Activated CD4-positive, alpha-beta T cell treated with anti-CD3 and anti-CD28 coated beads, Interleukin-2, amount 10 ng/mL, durations not matched to agents 24 days and 14 days (primary cell): ENCODE measurements around the gene PDXDC1. TPM values are rescaled to one million over a fixed set of nuclear protein-coding genes. Genes with fewer than 3 reads are reported as not detected.
"Not testable (repeated sequence)": the region's sequence is repeated elsewhere in the genome, so short reads cannot be mapped to it uniquely, and the experiment has no call there.

Experiments used
- DNase-seq: peaks from one replicate; pipeline ENCODE4 v3.0.0; 2022
- H3K27ac Mint-ChIP-seq: one replicate; pipeline ENCODE4 v1.8.0; 2022; ENCODE audit warnings: mild to moderate bottlenecking, mixed read lengths
- H3K27me3 Mint-ChIP-seq: one replicate; pipeline ENCODE4 v1.8.0; 2022; ENCODE audit warnings: mixed read lengths
- H3K36me3 Mint-ChIP-seq: one replicate; pipeline ENCODE4 v1.8.0; 2022; ENCODE audit warnings: low read depth, mild to moderate bottlenecking, mixed read lengths
- H3K4me1 Mint-ChIP-seq: one replicate; pipeline ENCODE4 v1.8.0; 2021; ENCODE audit warnings: mixed read lengths
- H3K4me3 Mint-ChIP-seq: one replicate; pipeline ENCODE4 v1.8.0; 2022; ENCODE audit warnings: mild to moderate bottlenecking, moderate library complexity, mixed read lengths
- H3K9me3 Mint-ChIP-seq: one replicate; pipeline ENCODE4 v1.8.0; 2021; ENCODE audit warnings: mixed read lengths
- intact Hi-C: fragments of 100-400 bp; cut with micrococcal nuclease; formaldehyde crosslinking; loops from one replicate; pipeline ENCODE4 v1.15.1; 2023
- total RNA-seq: library from RNA; stranded (reverse); gene quantifications from 2 replicates; pipeline ENCODE4 v1.2.3, GENCODE V29; 2022

The PDXDC1 gene
- total RNA-seq, 1 donor from 2014 or later = 56.1 TPM

DNA sequence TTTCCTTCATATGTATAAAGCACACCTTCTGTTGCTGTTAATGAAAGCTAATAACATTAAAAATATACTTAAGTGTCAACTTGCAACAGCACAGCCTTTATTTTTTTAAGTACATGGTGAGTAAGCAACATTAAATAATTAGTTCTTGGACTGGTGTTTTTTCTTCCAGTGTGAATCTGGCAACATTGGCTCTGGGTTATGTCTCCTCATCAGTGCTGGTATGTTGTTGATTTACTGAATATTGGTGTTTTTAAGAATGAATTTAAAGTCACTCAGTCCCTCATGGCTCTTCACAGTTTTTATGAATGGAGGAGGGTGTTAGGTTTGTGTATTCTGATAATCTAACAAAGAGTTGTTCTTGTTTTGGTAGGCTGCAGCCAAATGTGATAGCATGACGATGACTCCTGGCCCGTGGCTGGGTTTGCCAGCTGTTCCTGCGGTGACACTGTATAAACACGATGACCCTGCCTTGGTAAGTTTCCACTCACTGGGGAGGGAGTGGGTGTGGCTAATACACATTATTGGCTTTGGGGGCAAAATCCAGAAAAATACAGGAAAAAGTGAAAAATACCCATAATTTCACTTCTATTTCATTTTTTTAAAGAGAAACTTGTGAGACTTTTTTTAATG lies 42.2 kb downstream of the PDXDC1 start:
- H3K36me3 Mint-ChIP-seq = peaks cover 32% of the 10 kb centered on the region

DNA sequence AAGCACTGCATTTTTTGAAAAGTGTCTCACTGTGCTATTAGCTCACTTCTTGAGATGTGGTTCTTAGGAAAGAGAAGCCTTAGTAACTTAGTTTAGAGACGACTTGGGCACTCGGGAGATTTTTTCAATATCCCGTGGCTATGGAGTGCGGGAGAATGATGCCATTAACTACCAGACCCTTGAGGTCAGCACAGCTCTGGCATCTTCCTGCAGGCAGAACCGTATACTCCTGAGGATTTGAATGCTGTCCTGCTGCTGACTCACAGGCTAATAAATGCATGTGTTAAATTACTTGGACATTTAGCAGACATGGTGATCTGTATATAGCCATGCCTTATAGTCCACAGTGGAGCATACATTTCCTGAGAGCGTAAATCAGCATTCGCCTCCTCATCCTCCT lies 46.6 kb downstream of the PDXDC1 start:
- H3K27ac Mint-ChIP-seq, intact Hi-C loops, H3K9me3 Mint-ChIP-seq, H3K27me3 Mint-ChIP-seq, H3K4me3 Mint-ChIP-seq, DNase-seq, H3K4me1 Mint-ChIP-seq: not testable (repeated sequence)
- H3K36me3 Mint-ChIP-seq = peaks cover 39% of the 10 kb centered on the region

More for the DNA sequence above, 42.2 kb downstream of the PDXDC1 start:
- DNase-seq, intact Hi-C loops, H3K4me3 Mint-ChIP-seq, H3K27me3 Mint-ChIP-seq, H3K9me3 Mint-ChIP-seq, H3K27ac Mint-ChIP-seq: not testable (repeated sequence)
- peaks cover 18% of the 10 kb centered on the region for H3K4me1 Mint-ChIP-seq

DNA sequence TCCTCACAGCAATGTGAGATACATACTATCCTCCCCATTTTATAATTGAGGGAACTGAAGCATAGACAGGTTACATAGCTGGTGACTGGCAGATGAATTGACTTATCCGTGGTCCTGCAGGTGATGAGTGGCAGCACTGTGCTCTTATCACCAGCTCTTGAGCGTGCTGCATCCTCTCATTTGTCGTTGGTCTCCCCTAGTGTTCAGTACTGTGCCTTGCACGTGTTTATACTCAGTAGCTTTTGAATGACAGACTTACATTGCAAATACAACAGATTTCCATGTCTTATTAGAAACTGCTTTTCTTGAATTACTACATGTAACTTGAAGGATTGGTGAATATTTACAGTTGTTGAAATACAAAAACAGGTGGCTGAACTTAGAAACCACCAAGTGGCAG lies 47.4 kb downstream of the PDXDC1 start:
- H3K4me3 Mint-ChIP-seq, H3K4me1 Mint-ChIP-seq, H3K27ac Mint-ChIP-seq, H3K9me3 Mint-ChIP-seq, intact Hi-C loops, H3K27me3 Mint-ChIP-seq: not testable (repeated sequence)
- peaks cover 34% of the 10 kb centered on the region for H3K36me3 Mint-ChIP-seq
- DNase-seq = peak; percentile 84

DNA sequence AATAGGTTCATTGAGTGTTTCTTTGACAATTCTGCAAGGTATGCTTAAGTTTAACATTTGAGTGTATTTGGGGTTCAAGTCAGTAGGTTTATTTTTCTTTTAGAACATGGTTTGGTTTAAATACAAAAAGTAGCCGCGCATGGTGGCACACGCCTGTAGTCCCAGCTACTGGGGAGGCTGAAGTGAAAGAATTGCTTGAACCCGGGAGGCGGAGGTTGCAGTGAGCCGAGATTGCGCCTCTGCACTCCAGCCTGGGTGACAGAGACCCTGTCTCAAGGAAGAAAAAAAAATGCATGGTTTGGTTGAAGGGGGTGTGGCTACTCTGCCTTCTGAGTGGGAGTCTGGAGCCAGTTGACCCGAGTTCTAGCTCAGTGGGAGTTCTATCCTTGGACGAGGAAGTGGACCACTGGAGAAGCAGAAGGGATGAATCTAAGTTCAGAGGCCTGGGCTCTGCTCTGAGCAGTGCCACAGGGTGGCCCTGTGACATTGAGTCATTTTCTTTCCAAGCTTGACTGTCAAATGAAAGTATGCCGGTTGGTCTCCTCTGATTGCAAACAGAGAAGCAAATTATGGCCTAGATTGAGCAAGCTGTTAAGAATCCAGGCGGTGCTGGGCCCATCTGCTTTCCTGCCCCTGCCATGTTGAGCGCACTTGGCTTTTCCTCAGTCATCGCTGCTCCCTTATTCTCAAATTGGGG lies 48.7 kb downstream of the PDXDC1 start:
- H3K4me1 Mint-ChIP-seq, H3K9me3 Mint-ChIP-seq, H3K27ac Mint-ChIP-seq, DNase-seq, H3K27me3 Mint-ChIP-seq, intact Hi-C loops, H3K4me3 Mint-ChIP-seq: not testable (repeated sequence)
- peaks cover 33% of the 10 kb centered on the region for H3K36me3 Mint-ChIP-seq

DNA sequence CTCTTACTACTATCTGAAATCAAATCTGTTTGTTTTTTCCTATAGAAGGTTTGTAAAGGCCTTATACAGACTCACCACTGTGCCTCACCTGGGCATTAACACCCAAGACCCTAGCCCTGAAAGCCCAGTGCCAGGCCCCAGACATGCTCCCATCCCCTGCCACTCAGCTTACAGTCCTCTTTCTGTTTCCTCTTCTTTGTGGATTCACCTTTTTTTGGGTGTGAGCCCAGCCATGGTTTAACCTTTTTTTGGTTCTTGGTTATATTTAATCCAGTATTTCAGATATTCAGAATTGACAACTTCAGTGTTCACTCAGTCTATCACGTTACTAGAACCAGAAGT lies 50.0 kb downstream of the PDXDC1 start:
- peak overlapping the region; percentile 46 for H3K27ac Mint-ChIP-seq
- intact Hi-C loops, DNase-seq, H3K4me1 Mint-ChIP-seq, H3K27me3 Mint-ChIP-seq, H3K9me3 Mint-ChIP-seq, H3K4me3 Mint-ChIP-seq: not testable (repeated sequence)
- H3K36me3 Mint-ChIP-seq = peaks cover 31% of the 10 kb centered on the region

DNA sequence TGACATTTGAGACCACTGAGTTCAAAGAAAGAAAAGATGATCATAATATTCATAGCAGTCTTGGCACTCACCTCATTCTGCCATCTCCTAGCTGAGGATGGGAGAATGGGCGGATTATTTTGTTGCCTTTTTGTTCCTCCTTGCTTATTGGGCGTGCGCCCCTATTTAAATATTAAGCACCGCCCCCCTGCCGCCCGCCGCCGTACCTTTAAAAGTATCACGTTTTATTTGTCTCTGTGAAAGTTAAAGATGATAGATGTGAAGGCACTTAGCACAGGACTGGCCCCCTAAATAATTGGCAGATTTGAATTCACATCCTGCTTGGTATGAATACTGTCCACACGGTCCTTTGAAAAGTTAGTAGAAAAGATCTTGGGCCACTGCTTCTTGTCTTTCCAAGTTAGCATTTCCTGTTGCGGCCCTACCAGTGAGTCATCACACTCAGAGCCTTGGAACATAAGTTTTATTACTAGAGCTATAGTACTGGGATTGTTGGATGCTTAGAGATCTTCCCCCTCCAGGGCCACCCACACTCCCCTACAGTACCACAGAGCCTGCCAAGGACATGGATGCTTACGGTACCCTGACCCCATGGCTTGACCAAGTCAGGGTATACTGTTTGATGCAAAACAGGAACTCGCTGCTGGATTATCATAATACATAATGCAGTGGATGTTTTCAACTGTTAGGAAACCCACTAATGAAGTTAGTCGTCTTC lies 50.6 kb downstream of the PDXDC1 start:
- H3K27ac Mint-ChIP-seq, H3K4me1 Mint-ChIP-seq, H3K27me3 Mint-ChIP-seq, H3K9me3 Mint-ChIP-seq, DNase-seq, H3K4me3 Mint-ChIP-seq, intact Hi-C loops: not testable (repeated sequence)
- peaks cover 31% of the 10 kb centered on the region for H3K36me3 Mint-ChIP-seq

DNA sequence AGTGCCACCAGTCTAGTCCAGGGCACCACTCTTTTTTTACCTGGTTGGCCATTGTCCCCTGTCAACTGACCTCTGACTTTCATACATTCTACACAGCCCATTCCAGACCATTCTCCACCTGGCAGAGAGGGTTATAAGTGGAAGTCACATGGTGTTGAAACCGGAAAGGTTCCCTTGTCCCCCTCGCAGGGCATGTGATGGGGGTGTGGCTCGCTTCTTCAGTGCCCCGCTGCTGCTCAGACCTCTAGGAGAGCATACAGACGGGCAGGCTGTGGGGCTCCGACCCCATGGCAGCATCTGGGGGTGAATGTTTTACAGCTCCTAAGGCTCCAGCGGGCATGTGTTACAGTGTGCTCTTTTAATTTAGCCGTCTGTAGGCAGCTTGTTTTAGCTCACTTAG lies 52.2 kb downstream of the PDXDC1 start:
- intact Hi-C loops, DNase-seq, H3K27me3 Mint-ChIP-seq, H3K27ac Mint-ChIP-seq, H3K4me1 Mint-ChIP-seq, H3K4me3 Mint-ChIP-seq, H3K9me3 Mint-ChIP-seq: not testable (repeated sequence)
- H3K36me3 Mint-ChIP-seq = peaks cover 42% of the 10 kb centered on the region

DNA sequence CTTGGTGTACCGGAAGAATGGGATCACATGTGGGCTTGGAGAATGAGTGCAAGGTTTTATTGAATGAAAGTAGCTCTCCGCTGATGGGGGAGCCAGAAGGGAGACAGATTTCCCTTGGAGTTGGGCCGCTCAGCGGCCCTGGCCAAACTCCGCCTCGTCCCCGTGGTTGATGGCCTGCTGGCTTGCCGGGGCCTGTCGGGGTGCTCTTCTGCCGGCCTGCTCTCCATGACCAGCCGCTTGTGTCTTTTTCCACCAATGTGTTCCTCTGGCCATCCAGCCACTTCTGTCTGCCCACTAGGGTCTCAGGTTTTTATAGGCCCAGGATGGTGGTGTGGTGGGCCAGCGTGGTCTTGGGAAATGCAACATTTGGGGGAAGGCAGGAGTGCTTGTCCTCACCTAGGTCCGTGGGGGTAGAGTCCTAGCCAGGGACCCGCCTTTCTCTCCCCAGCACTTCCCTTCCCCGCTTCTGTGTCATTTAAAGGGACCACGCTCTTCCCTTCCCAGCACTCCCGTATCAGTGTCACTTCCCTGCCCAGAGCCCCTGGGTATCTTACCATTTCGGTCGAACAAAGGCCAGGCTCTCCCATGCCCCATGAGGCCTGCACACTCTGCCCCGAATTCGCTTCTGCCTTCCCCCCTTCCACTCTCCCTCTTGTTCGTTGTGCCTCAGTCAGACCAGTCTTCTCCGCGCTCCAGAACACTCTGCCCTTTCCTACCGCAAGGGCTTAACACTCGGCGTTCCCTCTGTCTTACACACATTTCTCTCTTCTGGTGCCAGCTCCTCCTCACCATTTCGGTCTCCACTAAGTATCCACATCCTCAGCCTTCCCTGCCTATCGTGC lies 52.9 kb downstream of the PDXDC1 start:
- H3K4me3 Mint-ChIP-seq, H3K4me1 Mint-ChIP-seq, DNase-seq: not testable (repeated sequence)

DNA sequence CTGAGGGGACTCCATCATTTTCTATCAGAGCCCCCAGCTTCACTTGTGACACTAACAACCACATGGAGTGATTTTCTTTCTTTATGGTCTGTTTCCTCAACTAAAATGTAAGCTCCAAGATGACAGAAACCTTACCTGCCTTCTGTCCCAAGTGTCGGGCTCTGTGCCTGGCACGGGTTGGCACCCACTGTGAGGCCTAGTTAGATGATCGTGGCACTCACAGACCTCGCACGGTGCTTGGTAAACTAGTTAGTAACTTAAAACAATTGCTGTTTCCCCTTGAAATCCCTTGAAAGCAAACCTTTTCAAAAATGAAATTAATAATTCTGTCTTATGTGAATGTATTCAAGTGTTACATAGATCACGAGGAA lies 53.5 kb downstream of the PDXDC1 start:
- H3K4me1 Mint-ChIP-seq, H3K9me3 Mint-ChIP-seq, H3K27ac Mint-ChIP-seq, intact Hi-C loops, H3K27me3 Mint-ChIP-seq, H3K4me3 Mint-ChIP-seq, DNase-seq: not testable (repeated sequence)
- peaks cover 41% of the 10 kb centered on the region for H3K36me3 Mint-ChIP-seq

More for the DNA sequence above, 52.9 kb downstream of the PDXDC1 start:
- H3K27ac Mint-ChIP-seq, intact Hi-C loops, H3K9me3 Mint-ChIP-seq, H3K27me3 Mint-ChIP-seq: not testable (repeated sequence)
- peaks cover 41% of the 10 kb centered on the region for H3K36me3 Mint-ChIP-seq

DNA sequence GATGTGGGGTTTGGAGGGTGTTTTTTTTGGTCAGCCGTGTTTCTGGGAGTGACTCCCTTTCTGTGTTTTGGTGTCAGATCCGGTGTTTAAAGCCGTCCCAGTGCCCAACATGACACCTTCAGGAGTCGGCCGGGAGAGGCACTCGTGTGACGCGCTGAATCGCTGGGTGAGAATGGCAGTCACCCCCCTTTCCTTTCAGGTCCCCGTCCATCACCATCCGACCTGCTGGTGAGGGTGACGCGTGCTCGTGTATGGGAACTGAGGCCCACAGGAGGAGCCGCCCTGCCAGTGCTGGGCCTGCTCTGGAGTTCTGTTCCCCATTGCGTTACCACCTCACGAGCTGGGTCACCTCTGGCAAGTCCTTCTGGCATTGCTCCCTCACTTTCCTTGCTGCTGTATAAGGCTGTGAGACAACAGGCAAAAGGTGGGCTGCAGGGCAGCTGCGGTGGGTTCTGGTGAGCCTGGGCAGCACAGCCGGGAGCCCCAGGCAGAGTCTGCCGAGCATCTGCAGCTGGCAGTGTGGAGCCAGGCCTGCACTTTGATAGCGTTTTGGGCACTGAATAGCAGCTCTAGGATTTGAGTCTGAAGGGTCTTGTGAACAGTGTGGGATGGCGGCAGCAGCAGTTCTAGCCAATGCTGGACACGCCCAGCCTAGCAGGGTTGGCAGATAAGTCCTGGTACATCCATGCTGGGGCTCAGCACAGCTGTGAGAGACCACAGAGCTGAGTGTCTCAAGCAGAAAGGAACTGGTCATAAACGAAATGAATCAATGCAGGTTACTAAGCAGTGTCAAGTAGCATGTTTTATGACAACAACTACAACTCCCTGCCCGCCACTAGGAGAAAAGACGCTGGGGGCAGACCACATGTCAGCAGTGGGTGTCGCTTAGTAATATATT lies 54.2 kb downstream of the PDXDC1 start:
- intact Hi-C loops, H3K9me3 Mint-ChIP-seq, DNase-seq, H3K27ac Mint-ChIP-seq, H3K4me3 Mint-ChIP-seq, H3K27me3 Mint-ChIP-seq, H3K4me1 Mint-ChIP-seq: not testable (repeated sequence)
- H3K36me3 Mint-ChIP-seq = peaks cover 48% of the 10 kb centered on the region

DNA sequence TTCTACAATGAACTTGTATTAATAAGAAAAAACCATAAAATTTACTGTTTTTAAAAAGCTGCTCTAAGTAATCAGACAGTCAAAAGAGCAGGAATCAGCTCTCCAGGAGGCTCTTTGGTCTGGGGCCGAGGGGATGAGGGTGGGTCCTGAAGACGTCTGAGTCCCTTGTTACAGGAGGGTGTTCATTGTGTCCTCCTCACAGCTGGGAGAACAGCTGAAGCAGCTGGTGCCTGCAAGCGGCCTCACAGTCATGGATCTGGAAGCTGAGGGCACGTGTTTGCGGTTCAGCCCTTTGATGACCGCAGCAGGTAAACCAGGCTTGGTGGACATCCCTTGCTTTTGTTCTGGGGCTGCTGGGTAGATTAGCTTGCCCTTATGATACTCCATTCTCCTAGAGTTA lies 54.9 kb downstream of the PDXDC1 start:
- H3K36me3 Mint-ChIP-seq = peaks cover 47% of the 10 kb centered on the region
- H3K9me3 Mint-ChIP-seq, intact Hi-C loops, H3K4me3 Mint-ChIP-seq, H3K27me3 Mint-ChIP-seq, DNase-seq, H3K4me1 Mint-ChIP-seq: not testable (repeated sequence)
- H3K27ac Mint-ChIP-seq = peak overlapping the region; percentile 17

DNA sequence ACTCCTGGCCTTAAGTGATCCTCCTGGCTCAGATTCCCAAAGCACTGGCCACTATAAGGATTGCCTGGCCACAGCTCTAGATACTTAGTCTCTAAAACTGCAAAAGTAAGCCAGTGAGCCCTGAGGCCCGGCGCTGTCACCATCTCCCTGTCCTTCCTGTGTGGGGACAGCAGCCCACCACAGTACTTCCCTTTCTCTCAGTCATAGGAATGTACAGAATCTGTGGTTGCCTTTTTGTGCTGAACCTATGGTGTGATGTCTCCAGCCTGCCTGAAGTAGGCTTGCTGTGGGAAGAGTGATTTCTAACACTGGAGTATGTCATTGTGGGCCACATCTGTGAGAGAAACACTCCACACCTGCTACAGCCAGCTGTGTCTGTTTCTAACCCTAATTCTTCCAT lies 56.4 kb downstream of the PDXDC1 start:
- H3K9me3 Mint-ChIP-seq = no peaks in the 10 kb centered on the region
- peak overlapping the region; percentile 66 for H3K27ac Mint-ChIP-seq
- H3K36me3 Mint-ChIP-seq = peaks cover 44% of the 10 kb centered on the region
- no peaks in the 10 kb centered on the region for H3K27me3 Mint-ChIP-seq
- H3K4me3 Mint-ChIP-seq = no peak overlapping the region
- peaks cover 5% of the 10 kb centered on the region for H3K4me1 Mint-ChIP-seq
- intact Hi-C loops = no loop called here
- DNase-seq = no peak

DNA sequence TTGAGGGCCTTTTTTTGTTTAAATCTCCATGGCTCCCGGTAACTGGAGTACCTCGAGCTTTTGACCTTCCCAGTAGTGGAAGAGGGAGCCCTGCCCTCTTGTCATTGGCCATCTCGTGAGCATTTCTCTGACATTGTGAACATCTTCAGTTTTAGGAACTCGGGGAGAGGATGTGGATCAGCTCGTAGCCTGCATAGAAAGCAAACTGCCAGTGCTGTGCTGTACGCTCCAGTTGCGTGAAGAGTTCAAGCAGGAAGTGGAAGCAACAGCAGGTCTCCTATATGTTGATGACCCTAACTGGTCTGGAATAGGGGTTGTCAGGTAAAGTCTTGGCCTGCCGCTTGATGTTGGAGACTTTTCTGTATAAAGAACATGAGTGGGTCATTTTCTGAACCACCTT lies 56.8 kb downstream of the PDXDC1 start:
- H3K4me3 Mint-ChIP-seq = no peak overlapping the region
- peaks cover 48% of the 10 kb centered on the region for H3K36me3 Mint-ChIP-seq
- intact Hi-C loops = no loop called here
- H3K9me3 Mint-ChIP-seq = no peaks in the 10 kb centered on the region
- no peak for DNase-seq
- H3K4me1 Mint-ChIP-seq = peaks cover 5% of the 10 kb centered on the region
- H3K27ac Mint-ChIP-seq = peak overlapping the region; percentile 66
- H3K27me3 Mint-ChIP-seq = no peaks in the 10 kb centered on the region
